Stimulated activated CD4-positive, alpha-beta T cell treated with anti-CD3 and anti-CD28 coated beads, TNF-alpha, amount 100 ng/mL, for 1 hour (primary cell): ENCODE measurements around the gene TENM4.
A peak's percentile ranks its signal among the peaks of the same experiment; 100 is the strongest.

Experiments used
- DNase-seq, 3 donors: peaks; one replicate each; pipeline ENCODE4 v3.0.0-alpha.2; 2020; ENCODE audit warnings: low read depth in 3 of 3, low spot score in 1 of 3

TENM4 gene

DNA sequence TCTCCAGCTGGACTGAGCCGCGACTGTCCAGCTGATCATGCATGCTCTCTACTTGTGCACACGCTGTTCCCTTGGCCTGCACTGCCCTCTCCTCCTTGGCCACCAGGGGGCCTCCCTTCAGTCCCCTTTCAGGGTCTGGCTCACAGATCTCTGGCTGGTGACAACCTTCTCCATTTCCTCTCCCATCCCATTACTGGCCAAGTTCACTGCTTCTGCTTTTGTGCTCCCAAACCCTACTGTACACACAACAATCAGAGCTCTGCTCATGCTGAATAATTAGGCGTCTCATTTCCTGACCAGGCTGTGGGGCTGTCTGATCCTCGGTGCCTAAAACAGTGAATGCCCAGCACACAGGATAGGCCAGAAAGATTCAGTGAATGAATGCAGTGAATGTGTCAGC lies 642.2 kb downstream of the TENM4 start:
- DNase-seq: peak in 1 of 3 donors; percentile 5

DNA sequence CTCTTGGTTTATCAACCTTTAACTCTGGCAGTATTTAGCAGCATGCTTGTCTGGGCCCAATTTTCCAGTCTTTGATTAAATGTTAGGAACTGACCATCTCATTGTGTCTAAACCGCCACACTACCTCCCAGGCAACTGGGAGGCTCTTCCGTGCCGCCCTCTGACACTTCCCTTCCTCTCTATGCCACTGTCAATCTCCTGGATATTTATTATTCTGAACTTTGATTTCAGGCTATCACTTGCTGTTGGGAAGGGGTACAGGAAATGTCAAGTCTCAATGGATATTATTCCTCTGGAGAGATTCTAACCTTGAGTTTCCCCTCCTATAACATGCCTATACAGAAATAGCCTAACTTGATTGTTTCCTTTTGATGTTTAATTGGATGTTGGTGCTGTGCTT lies 643.3 kb downstream of the TENM4 start:
- no peak for DNase-seq

DNA sequence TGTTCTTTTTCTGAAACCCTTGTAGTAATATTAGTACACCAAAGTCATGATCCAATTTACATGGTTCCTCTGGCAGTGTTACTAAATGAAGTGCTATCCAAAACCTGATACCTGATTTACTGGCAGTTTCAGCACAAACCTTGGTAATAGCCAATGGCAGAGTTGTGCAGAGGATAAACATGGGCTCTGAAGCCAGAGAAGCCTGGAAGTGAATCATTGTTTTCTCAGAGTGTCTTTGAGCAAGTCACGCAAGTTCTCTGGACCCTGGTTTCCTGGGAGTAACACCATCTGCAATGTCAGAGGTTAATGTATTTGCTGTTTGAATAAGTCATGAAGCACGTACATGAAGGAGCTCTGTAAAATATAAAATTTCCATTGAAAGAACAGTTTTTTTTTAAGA lies 643.9 kb downstream of the TENM4 start:
- no peak for DNase-seq

DNA sequence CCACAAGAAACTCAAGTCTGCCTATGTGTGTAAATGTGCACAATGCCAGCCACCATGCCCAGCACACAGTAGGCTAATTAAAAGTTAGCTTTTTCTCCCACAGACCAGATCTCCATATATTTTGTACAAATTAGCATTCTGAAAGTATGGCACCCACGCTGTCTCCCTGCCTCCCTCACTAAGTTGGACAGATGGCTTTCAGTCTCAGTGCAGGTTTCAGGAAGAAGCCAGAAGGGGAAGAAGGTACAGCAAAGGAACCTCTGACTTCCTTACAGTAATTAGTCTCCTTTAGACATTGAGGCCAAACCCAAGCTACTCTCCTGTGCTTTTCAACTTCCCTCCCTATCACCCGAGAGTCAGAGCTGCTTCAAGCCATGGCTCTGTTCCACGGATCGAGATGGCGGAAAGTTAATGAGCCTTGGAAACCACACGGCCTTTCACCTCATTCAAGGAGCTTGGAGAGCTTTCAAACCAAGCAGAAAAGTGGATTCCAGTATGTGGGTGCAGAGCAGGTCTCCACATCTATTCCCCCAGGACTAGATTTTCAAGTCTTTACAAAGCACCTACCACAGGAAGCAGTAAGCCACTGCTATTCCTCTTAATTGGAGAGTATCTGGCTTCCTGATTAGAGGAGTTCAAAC lies 645.1 kb downstream of the TENM4 start:
- DNase-seq: no peak

DNA sequence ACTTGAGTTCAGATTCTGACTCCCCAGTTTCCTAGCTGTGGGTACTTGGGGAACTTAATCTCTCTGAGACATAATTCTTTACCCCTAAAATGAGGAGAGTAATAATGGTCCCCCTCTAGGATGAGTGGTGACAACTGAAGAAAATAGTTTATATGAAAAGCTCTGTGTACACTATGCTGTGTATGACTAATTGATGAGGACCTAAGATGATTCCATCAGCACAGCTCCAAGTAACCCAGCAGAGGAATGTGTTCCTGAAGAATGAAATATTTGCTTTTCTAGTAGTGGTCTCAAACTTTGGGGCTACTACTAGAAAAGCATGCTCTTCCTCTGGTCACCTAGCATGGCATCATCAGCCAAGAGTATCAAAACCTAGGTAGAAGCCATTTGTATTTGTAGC lies 648.9 kb downstream of the TENM4 start:
- no peak for DNase-seq

DNA sequence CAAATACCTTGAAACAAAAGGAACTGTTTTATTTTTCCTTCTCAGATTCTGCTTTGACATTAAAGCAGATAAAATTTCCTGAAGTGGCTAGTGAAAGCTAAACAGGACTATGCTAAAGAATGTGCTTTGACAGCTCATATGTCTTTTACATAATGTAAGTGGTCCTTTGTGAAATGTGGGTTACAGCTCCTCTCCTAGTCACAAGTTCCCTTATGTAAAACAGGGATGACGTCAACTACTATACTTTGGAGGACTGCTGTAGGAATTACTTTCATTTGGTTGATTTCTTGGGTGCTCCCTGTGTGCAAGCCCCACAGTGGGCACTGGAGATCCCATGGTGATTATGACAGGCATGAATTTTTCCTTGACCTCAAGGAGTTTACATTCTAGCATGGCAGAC lies 649.6 kb downstream of the TENM4 start:
- DNase-seq: no peak

DNA sequence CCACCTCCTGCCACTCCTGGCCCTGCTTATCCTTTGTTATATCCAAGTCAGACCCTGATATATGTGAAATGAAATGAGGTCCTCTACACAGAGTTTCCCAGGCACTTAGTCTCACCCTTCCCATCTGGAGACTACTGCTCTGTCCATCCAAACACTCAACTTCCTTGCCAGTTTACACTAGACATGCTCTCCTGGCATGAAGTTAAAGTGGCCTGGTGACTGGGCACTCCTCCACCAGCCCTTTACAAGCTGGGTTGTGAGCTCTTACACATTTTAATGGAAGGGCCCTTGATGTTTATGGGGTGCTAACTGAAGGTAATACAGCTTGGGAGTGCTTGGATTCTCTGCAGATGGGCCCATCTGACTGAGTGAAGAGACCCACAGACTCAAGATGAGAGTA lies 650.0 kb downstream of the TENM4 start:
- no peak for DNase-seq

DNA sequence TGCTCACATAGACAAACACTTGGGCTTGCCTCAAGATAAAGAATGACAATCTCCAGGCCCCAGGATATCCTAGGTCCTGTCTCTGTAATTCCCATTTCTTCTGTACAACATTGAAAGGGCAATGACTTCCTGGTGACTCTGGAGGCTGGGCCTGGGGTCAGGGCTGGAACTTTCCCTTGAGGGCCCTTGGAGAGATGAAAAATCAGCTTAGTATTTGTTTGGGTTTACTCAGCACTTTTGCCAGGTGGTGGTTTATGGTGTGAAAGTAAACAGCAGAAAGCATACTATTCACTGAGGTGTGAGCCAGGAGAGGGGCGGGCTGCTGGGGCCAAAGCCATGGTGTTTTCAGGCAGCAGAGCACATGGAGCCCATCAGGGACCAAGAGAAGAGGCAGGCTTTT lies 651.5 kb downstream of the TENM4 start:
- no peak for DNase-seq

DNA sequence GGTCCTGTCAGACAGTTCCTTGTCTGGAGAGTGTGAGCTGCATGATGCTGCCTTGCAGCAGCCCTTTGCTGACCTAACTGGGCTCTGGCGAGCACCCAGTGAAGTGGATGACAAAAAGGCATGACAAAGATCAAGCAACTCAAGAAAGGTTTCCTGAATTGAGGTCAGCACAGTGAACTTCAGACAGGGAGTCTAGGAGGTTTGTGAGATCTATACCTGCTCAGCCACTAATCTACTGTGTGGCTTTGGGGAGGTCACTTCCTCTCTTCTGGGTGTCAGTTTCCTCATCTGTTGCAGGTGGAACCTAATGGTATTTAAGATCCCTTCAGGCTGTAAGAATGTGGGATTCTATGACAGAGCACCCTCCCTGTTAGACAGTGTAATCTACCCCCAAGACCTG lies 652.3 kb downstream of the TENM4 start:
- DNase-seq: no peak

DNA sequence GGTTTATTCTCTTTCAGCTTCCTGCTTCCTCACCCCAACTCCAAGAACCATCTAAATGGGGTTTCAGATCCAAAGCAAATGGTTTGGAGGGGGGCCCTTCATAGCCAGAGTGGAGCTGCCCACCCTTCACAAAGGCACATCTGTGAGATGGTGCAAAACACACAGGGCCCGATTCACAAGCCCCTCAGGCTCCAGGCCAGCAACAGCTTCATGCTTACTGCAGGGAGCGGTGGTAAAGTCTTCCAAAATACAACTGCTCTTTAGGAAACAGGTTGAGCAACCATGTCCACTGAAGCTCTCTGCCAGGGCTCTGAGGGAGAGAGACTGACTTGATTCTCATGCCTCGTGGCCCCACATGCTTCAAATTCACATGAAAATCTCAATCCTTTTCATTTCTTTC lies 653.1 kb downstream of the TENM4 start:
- DNase-seq: no peak

DNA sequence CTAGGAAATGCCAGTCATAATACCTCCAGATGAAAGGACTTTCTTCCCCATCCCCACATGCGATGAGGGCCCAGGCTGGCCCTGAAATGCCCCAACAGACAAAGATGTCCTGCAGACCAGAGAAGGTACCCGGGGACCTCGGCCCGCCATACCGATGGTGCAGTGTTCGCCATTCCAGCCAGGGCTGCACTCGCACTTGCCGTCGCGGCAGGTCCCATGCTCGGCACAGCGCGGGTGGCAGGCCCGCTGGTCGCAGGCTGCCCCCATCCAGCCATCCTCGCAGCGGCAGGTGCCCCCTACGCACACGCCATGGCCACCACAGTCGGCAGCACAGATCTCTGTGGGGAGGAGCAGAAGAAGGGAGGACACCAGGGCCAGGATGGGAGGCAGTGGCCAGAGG lies 654.1 kb downstream of the TENM4 start:
- DNase-seq: no peak

DNA sequence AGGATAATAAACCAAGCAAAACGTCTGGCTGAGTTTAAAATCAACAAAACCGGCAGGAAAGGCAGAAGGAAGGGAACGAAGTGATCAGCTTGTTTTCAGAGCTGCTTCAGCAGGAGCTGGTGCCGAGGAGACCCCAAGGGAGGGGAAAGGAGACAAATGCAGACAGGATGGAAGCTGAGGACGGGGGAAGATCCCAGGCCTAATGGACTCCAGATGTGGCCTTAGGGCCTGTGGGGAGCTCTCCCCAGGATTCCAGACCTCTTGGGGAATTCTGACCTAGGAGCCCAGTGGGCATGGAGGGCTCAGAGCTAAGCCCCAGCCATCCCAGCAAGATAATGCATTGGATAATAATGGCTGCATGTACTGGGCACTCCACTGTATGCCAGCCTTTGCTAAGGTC lies 654.7 kb downstream of the TENM4 start:
- no peak for DNase-seq

DNA sequence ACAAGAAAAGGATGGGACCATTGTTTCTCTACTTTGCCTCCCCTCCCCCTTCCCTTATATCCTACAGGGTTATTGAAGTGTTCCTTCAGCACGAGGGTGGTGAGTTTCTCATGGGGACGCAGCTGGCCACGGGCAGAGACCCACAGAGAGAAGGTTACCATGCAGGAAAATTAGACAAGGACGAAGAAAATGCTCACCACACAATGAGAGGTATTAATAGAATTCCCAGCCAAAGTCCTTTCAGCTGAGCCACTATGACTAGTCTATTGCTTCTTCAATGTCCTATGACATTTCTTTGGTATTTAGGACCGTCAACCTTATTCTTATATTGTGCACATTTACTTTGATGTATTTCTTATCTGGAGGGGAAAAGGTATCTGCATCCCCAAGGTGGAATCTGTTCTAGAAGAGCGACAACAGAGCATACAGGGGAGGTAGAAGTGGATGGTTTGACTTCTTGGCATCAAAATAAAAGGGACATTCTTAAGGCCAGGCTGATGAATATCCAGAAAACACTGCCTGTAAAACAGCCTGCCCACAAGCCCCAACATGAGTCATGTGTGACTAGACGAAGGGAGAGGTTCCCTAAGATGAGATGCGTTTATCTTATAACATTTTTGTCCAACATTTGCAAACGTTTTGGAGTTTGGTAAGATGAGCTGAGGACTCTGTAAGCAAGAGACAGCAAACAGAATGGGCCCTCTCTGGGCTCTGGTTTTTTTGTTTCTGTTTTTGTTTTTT lies 656.3 kb downstream of the TENM4 start:
- DNase-seq: no peak

DNA sequence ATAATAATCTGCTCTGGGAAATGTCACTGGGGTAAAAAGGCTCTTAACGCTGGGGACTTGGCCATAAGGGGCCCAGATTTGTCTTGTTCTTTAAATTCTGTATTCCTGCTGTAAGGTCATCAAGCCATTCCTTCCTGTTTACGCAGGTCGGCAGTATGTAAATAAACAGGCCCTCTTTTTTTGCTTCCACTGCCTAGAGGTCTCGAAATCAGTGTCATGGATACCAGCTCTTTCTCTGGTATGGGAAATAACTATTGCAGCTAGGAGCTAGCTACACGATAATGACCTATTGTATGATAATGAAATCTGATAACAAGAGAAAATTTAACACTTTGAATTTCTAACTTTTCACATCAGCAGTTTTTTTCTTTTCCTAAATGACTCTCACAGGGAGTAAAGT lies 657.0 kb downstream of the TENM4 start:
- DNase-seq: no peak

DNA sequence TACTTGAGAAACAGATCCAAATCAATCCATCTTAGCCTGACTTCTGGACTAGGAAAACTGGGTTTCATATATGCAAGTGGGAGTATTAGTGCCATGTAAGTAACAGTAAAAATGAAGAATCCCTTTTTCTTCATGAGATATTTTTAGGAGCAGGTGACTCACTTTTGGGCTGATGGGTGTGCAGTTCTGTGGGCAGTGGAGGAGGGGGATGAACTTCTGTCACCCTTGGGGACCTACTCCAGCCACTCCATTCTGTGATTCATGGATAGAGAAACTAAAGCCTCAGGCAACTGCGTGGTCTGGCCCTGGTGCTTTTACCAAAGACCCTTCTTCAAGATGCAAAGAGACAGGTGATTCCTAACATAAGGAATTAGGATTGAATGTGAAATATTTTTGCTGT lies 657.5 kb downstream of the TENM4 start:
- no peak for DNase-seq

DNA sequence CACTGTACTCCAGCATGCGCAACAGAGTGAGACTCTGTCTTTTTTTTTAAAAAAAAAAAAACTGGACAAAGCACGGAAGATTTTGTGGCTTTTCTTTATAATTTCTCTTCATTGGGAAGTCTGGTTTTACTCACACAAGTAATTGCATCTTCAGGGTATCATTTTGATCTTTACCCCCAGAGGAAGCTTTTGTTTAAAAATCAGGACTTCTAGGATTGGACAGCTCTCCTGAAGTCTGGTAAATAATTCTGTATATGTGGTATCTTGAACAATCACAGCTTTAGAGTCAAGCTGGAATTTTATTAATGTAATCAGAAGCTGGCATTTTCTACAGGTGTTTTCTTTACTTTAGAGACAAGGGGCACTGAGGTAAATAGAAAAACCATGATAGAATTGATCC lies 658.1 kb downstream of the TENM4 start:
- DNase-seq: no peak

DNA sequence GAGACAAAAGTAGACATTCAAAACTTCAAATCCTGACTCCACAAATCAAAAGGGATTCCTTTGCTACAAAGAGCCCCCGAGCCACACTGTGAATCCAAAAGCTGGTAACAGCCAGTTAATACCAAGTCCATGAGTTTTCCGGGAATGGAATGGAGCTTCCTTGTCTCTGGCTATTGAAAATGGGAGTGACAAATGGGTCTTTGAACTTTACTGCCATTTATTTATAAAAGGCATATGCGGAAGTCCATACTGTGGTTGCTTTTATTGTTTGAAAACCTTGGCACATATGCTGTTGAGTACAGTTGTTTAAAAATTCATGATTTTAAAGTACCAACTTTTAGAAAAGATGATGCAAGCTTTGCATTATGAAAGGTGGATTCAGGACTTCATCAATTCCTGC lies 659.9 kb downstream of the TENM4 start:
- DNase-seq: no peak

DNA sequence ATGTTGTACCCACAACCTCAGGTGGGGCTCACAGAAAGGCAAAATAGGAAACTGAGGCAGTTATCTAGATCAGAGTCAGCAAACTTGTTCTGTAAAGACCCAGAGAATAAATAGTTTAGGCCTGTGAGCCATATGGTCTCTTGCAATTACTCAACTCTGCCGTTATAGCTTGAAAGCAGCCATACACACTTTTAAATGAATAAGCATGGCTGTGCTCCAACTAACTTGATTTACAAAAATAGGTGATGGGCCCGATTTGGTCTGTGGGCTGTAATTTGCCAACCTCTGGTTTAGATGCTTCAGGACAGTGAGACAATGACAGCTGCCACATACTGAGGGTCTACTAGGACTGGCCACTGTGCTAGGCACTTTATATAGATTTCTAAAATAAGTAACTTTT lies 667.3 kb downstream of the TENM4 start:
- DNase-seq: no peak

DNA sequence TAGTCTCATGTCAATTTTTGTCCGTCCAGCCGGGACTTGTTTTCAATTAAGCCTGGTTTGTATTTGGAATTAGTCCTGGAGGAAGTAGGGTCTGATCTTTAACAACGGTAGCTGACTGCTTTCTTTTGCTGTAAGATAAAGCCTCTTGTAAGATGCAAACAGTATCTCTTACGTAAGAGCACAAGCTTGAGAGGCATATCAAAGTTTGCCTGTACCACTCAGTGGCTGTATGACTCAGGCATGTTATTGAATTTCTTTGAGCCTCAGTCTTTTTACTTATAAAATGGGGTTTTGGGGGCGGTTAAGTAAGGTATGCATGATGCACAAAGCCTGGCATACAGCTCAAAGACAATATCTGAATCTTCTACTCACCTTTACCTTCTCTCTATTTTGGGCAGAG lies 667.8 kb downstream of the TENM4 start:
- DNase-seq: no peak

DNA sequence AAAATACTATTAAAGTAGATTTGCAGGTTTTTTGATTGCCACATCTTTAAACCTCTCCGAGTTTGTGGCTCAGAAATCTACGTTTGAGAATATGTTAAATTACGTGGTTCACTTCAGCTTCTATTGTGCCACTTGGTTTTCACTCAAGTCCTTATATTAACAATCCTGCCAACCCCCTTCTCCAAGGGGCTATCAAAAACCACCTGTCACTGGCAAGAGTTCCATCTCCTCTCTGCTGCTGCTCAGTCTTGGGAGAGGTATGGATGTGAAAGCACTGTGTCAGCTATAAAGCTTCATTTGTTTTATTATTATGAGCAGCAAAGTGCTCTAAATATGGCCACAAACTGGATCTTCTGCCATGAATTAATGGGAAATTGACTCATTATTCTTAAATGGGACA lies 668.6 kb downstream of the TENM4 start:
- no peak for DNase-seq

DNA sequence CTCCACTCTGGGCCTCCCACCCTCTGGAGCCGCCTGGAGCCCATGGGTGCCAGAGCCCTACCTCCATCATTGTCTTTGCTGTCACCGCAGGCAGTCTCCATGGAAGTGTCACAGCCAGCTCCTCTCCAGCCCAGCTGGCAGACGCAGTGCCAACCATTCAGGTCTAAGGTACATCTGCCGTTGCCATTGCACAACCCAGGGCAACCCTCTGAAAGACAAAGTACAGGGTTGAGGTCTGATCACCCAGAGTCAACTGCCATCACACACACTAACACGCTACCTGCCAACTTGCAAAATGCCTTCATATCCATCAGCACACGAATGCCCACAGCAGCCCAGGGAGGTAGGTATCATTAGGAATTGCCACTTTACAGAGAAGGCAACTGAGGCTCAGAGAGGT lies 669.9 kb downstream of the TENM4 start:
- no peak for DNase-seq

DNA sequence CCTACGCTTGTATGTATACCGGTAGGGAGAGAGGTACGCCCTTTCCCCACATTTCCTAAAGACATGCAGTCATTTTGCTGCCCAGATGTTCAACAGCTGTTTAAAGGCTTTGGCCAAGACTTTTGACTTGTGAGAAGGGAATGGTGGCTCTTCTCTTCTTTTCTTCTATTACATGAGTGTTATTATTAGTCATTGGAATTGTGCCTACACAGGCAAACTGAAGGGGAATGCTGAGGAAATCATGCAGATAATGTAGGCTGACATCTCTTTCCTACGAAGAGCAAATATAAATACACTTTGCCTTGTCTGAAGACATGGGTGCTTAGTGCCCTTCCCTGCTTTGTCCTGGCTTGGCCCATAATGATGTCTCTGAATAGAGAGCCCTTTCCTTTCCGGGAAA lies 671.9 kb downstream of the TENM4 start:
- no peak for DNase-seq

DNA sequence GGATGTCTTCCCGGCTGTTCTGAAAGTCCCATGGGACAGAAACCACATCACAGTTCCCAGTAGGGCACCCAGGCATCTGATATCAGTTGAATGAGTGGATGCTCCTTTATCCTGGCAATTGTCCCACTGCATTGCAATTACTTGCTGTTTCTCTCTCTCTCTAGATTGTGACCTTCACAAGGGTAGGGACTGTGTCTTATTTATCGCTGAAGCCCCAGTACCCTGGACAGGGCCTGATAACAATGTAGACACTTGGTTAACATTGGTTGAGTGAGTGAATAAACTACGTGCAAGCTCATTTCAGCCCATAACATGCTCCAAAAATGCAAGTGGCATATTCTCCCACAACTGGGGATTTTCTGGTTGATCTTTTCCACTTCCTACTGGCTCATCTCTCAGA lies 672.5 kb downstream of the TENM4 start:
- DNase-seq: no peak
